ENCODE data around the gene NIPSNAP2. TPM values are rescaled to one million over a fixed set of nuclear protein-coding genes. Genes with fewer than 3 reads are reported as not detected.

NIPSNAP2 gene
- polyA plus RNA-seq, 1 of the 3 experiments (the other 2 are of a cell fraction), result 57.5 TPM

DNA sequence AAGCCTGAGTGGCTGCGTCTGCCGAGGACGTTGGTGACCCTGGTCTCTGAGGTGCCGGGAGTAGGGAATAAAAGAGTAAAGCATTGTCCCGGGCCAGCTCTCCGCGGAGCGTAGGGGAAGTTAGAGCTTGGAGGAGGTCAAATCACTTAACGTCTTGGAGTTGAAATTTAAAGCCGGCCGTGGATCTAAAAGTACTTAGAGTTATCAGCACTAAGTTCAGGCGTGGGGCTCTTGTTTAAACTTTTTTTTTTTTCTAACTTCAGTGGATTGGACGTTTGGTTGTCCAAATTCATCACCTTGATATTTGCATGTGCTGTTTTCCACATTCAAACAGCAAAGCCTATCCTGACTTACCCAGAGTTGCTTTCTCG lies 700 bp downstream of the NIPSNAP2 start:
- no peak for DNase-seq
- H3K9ac ChIP-seq, result peak overlapping the region; percentile 95
- peak overlapping the region; percentile 78 to 83 for H3K27ac ChIP-seq (ENCODE audit: low read depth in 2 of 2, low read length in 1 of 2)
- peak overlapping the region; percentile 64; the same call in 1 of the 2 replicates for H2AFZ ChIP-seq (ENCODE audit: low read depth)
- ChIA-PET POLR2A (interaction anchor here (0.5 to 1.7 kb wide), 8 partner anchors 12 to 324 kb away, joined by 3 to 8 read pairs (median 4); partner anchors contain the start of genes SUMF2 and ZNF713), CTCF (interaction anchor here (0.6 to 4.0 kb wide), 25 partner anchors 8 to 433 kb away, joined by 3 to 50 read pairs (median 5); no protein-coding TSS in a partner anchor)
- peak overlapping the region; percentile 93 for H3K4me2 ChIP-seq
- TF ChIP-seq SIN3A (IDR thresholded peaks at IDR 0.05; ENCODE audit: borderline replicate concordance, low read depth, low read length), result no peak
- TF ChIP-seq EZH2phosphoT487 (IDR thresholded peaks at IDR 0.05; ENCODE audit: borderline replicate concordance, low read depth), result no peak
- TF ChIP-seq, protein P1, sequence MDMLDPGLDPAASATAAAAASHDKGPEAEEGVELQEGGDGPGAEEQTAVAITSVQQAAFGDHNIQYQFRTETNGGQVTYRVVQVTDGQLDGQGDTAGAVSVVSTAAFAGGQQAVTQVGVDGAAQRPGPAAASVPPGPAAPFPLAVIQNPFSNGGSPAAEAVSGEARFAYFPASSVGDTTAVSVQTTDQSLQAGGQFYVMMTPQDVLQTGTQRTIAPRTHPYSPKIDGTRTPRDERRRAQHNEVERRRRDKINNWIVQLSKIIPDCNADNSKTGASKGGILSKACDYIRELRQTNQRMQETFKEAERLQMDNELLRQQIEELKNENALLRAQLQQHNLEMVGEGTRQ (IDR thresholded peaks at IDR 0.05; ENCODE audit: borderline replicate concordance, low read depth, low read length), result no peak
- TF ChIP-seq MEF2A (IDR thresholded peaks at IDR 0.05; ENCODE audit: borderline replicate concordance, low read depth), result no peak
- no peak for TF ChIP-seq RXRA (IDR thresholded peaks at IDR 0.05; ENCODE audit: borderline replicate concordance, low read depth)
- no peak for TF ChIP-seq RCOR1 (IDR thresholded peaks at IDR 0.05; ENCODE audit: low read length)
- peaks cover 0 to 17% of the 10 kb centered on the region in 2 experiments for H3K36me3 ChIP-seq (replicated peaks in 1 of 2; ENCODE audit: control insufficient read depth in 1 of 2, insufficient read depth in 2 of 2, low read length in 1 of 2)
- peak overlapping the region; percentile 62 to 91 for H3K4me3 ChIP-seq (ENCODE audit: low read depth in 2 of 2, low read length in 1 of 2)
- H3F3A ChIP-seq (replicated peaks; ENCODE audit: insufficient read depth), result peaks cover 30% of the 10 kb centered on the region
- peaks cover 55% of the 10 kb centered on the region for H3K79me2 ChIP-seq (ENCODE audit: insufficient read depth)
- no peaks in the 10 kb centered on the region for H3K27me3 ChIP-seq (ENCODE audit: insufficient read depth)
- peaks cover 6% of the 10 kb centered on the region in 2 experiments; a peak in 2 of 4 replicates for H3K4me1 ChIP-seq (ENCODE audit: control insufficient read depth in 1 of 2, insufficient read depth in 2 of 2, low read depth in 1 of 2, low read length in 1 of 2)
- peaks cover 14% of the 10 kb centered on the region for H4K20me1 ChIP-seq (ENCODE audit: insufficient read depth)
- 3% methylated on average over 13 of the region's 14 CpGs for WGBS (ENCODE audit: low lambda C conversion rate)
- H3K9me2 ChIP-seq, result no peaks in the 10 kb centered on the region
- H3K9me3 ChIP-seq, result no peaks in the 10 kb centered on the region

DNA sequence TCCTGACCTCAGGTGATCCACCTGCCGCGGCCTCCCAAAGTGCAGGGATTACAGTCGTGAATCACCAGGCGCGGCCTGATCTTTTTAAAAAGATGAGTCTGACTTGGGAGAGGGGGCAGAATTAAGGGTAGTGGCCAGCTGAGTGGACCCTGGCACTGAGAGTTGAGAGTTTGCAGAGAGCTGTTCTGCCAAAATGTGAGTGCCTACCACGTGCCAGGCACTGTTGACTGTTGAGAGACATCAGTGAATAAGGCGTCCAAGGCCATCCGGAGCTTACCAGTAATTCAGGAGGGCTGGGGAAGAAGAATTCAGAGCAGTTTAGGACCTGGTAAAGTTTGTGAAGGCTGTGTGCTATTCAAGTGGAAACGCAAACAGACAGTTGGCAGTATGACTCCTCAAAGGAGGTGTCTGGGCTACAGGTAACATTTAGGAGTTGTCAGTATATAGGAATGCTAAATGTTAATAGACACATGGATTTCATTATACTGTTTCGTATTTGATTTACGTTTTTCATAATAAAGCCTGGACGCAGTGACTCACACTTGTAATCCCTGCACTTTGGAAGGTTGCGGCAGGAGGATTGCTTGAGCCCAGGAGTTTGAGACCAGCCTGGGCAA lies 1.5 kb downstream of the NIPSNAP2 start:
- Histone ChIP-seq H3K36me3 (replicated peaks in 1 of 2; ENCODE audit: control insufficient read depth in 1 of 2, insufficient read depth in 2 of 2, low read length in 1 of 2) (peaks cover 0 to 20% of the 10 kb centered on the region in 2 experiments), H3K27me3 (ENCODE audit: insufficient read depth) (no peaks in the 10 kb centered on the region), H3K9me3 (no peaks in the 10 kb centered on the region), H3K4me3 (ENCODE audit: low read depth in 2 of 2, low read length in 1 of 2) (peak overlapping the region; percentile 62 to 91; a peak in 3 of 4 replicates), H3K27ac (ENCODE audit: low read depth in 2 of 2, low read length in 1 of 2) (peak overlapping the region; percentile 11 to 83; a peak in 3 of 4 replicates), H4K20me1 (ENCODE audit: insufficient read depth) (peaks cover 20% of the 10 kb centered on the region), H3K4me2 (peak overlapping the region; percentile 93), H3K9ac (peak overlapping the region; percentile 95; the same call in 1 of the 2 replicates), H3K4me1 (ENCODE audit: control insufficient read depth in 1 of 2, insufficient read depth in 2 of 2, low read depth in 1 of 2, low read length in 1 of 2) (peaks cover 6% of the 10 kb centered on the region in 2 experiments; a peak in 2 of 4 replicates), H2AFZ (ENCODE audit: low read depth) (no peak overlapping the region), H3K9me2 (no peaks in the 10 kb centered on the region), H3K79me2 (ENCODE audit: insufficient read depth) (peaks cover 63% of the 10 kb centered on the region), H3F3A (replicated peaks; ENCODE audit: insufficient read depth) (peaks cover 30% of the 10 kb centered on the region)
- DNase-seq, result no peak
- ChIA-PET POLR2A (interaction anchor here (0.7 kb wide), 1 partner anchor 68 kb away, joined by 3 read pairs; no protein-coding TSS in a partner anchor), CTCF (interaction anchor here (0.9 to 4.0 kb wide), 6 partner anchors 11 to 1192 kb away, joined by 3 to 50 read pairs (median 15); no protein-coding TSS in a partner anchor)
- WGBS (ENCODE audit: low lambda C conversion rate), result 52% methylated on average over 13 of the region's 13 CpGs
- TF ChIP-seq SIN3A (IDR thresholded peaks at IDR 0.05; ENCODE audit: borderline replicate concordance, low read depth, low read length) (0 out of 2 replicates have a peak, but pooled peaks have one; percentile 54), CHD2 (IDR thresholded peaks at IDR 0.05; ENCODE audit: low read length, partially characterized antibody) (no peak), FOSL2 (IDR thresholded peaks at IDR 0.05; ENCODE audit: borderline replicate concordance, low read depth) (peak; percentile 79), POLR2AphosphoS5 (IDR thresholded peaks at IDR 0.05; ENCODE audit: low read depth, low read length) (peak; percentile 60), EZH2phosphoT487 (IDR thresholded peaks at IDR 0.05; ENCODE audit: borderline replicate concordance, low read depth) (no peak), GATA2 (CRISPR knock-in tag; IDR thresholded peaks at IDR 0.05) (no peak), JUND (IDR thresholded peaks at IDR 0.05) (peak; percentile 79), FOXJ3 (CRISPR knock-in tag; IDR thresholded peaks at IDR 0.05) (no peak), NRF1 (IDR thresholded peaks at IDR 0.05; ENCODE audit: low read depth, low read length) (no peak), PBX3 (IDR thresholded peaks at IDR 0.05) (peak; percentile 92), EP300 (IDR thresholded peaks at IDR 0.05; ENCODE audit: borderline replicate concordance in 1 of 2, low read depth in 1 of 2, low read length in 1 of 2) (peak in 1 of 2 experiments; percentile 38; a peak in 1 of 4 replicates), ELF1 (IDR thresholded peaks at IDR 0.05) (no peak)
- TF ChIP-seq, protein P2, sequence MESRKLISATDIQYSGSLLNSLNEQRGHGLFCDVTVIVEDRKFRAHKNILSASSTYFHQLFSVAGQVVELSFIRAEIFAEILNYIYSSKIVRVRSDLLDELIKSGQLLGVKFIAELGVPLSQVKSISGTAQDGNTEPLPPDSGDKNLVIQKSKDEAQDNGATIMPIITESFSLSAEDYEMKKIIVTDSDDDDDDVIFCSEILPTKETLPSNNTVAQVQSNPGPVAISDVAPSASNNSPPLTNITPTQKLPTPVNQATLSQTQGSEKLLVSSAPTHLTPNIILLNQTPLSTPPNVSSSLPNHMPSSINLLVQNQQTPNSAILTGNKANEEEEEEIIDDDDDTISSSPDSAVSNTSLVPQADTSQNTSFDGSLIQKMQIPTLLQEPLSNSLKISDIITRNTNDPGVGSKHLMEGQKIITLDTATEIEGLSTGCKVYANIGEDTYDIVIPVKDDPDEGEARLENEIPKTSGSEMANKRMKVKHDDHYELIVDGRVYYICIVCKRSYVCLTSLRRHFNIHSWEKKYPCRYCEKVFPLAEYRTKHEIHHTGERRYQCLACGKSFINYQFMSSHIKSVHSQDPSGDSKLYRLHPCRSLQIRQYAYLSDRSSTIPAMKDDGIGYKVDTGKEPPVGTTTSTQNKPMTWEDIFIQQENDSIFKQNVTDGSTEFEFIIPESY (IDR thresholded peaks at IDR 0.05; ENCODE audit: borderline replicate concordance, low read depth), result no peak
- TF ChIP-seq, protein P3, sequence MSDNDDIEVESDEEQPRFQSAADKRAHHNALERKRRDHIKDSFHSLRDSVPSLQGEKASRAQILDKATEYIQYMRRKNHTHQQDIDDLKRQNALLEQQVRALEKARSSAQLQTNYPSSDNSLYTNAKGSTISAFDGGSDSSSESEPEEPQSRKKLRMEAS (IDR thresholded peaks at IDR 0.05; ENCODE audit: low read depth), result peak; percentile 64; the same call in 1 of the 2 replicates
- TF ChIP-seq, protein P4, sequence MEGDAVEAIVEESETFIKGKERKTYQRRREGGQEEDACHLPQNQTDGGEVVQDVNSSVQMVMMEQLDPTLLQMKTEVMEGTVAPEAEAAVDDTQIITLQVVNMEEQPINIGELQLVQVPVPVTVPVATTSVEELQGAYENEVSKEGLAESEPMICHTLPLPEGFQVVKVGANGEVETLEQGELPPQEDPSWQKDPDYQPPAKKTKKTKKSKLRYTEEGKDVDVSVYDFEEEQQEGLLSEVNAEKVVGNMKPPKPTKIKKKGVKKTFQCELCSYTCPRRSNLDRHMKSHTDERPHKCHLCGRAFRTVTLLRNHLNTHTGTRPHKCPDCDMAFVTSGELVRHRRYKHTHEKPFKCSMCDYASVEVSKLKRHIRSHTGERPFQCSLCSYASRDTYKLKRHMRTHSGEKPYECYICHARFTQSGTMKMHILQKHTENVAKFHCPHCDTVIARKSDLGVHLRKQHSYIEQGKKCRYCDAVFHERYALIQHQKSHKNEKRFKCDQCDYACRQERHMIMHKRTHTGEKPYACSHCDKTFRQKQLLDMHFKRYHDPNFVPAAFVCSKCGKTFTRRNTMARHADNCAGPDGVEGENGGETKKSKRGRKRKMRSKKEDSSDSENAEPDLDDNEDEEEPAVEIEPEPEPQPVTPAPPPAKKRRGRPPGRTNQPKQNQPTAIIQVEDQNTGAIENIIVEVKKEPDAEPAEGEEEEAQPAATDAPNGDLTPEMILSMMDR (IDR thresholded peaks at IDR 0.05), result no peak
